GM12874 (cell line): ENCODE results near the gene ZNF280A.

Source experiments
- CTCF ChIP-seq: IDR thresholded peaks from 2 replicates; pipeline ENCODE4 v1.5.1; 2011; ENCODE audit warnings: low read depth, mild to moderate bottlenecking, control low read depth, low read length, moderate library complexity; ENCODE audit not compliant: insufficient read depth

Gene ZNF280A

GRCh38 chr22:22480940-22481339, 39.1 kb downstream of the ZNF280A start:
- no peak for TF ChIP-seq CTCF

GRCh38 chr22:22479999-22480532, 40.0 kb downstream of the ZNF280A start:
- no peak for TF ChIP-seq CTCF

- TF ChIP-seq CTCF, result no peak
These were observed 41.0 kb downstream of the ZNF280A start for GRCh38 chr22:22479116-22479515.

- no peak for TF ChIP-seq CTCF
These were observed 41.6 kb downstream of the ZNF280A start for GRCh38 chr22:22478470-22478869.

- TF ChIP-seq CTCF, result no peak
These were observed 45.3 kb downstream of the ZNF280A start for GRCh38 chr22:22474733-22475132.

GRCh38 chr22:22469527-22469926, 50.5 kb downstream of the ZNF280A start:
- no peak for TF ChIP-seq CTCF

- no peak for TF ChIP-seq CTCF
These were observed 53.0 kb downstream of the ZNF280A start for GRCh38 chr22:22467112-22467511.
